Measurements from ENCODE around the gene FAM222B.

- TF ChIP-seq CTCF (IDR thresholded peaks at IDR 0.05) (no peak), POLR2AphosphoS5 (IDR thresholded peaks at IDR 0.05) (no peak), POLR2A (IDR thresholded peaks at IDR 0.05) (no peak), EP300 (IDR thresholded peaks at IDR 0.05; ENCODE audit: low read depth) (no peak)
These were observed 17.8 kb upstream of the FAM222B start for GRCh38 chr17:28860363-28860808.
